Liver (tissue), 9 donors: Measurements from ENCODE around the gene RACGAP1. TPM values are rescaled to one million over a fixed set of nuclear protein-coding genes. Genes with fewer than 3 reads are reported as not detected.

Experiments
- DNase-seq: peaks from one replicate; pipeline ENCODE4 v3.0.0-alpha.2; 2017; ENCODE audit warnings: low spot score
- H3K27ac ChIP-seq, 2 donors: one replicate each; pipeline ENCODE4 v1.7.0; 2013; ENCODE audit warnings: inconsistent platforms in 2 of 2, low read length in 2 of 2, control low read depth in 1 of 2, low read depth in 1 of 2, mild to moderate bottlenecking in 1 of 2
- H3K27me3 ChIP-seq, 4 donors: one replicate each; pipeline versions ENCODE4 v1.6.1 to v1.7.0; 2013; ENCODE audit warnings: low read length in 3 of 4, inconsistent platforms in 1 of 4, mild to moderate bottlenecking in 1 of 4, moderate library complexity in 1 of 4; ENCODE audit not compliant: control insufficient read depth in 4 of 4, insufficient read depth in 4 of 4
- H3K36me3 ChIP-seq, 4 donors: one replicate each; pipeline versions ENCODE4 v1.6.1 to v1.7.0; 2013; ENCODE audit warnings: low read length in 3 of 4, mild to moderate bottlenecking in 3 of 4, low read depth in 1 of 4, moderate library complexity in 1 of 4; ENCODE audit not compliant: control insufficient read depth in 4 of 4, insufficient read depth in 3 of 4
- H3K4me1 ChIP-seq, 4 donors: one replicate each; pipeline versions ENCODE4 v1.6.1 to v1.7.0; 2013; ENCODE audit warnings: low read length in 3 of 4, mild to moderate bottlenecking in 3 of 4, moderate library complexity in 1 of 4; ENCODE audit not compliant: control insufficient read depth in 4 of 4, insufficient read depth in 4 of 4
- H3K4me3 ChIP-seq, 3 donors: one replicate each; pipeline versions ENCODE4 v1.6.1 to v1.7.0; 2013; ENCODE audit warnings: low read length in 3 of 3, control low read depth in 1 of 3, low read depth in 1 of 3, mild to moderate bottlenecking in 1 of 3
- H3K9ac ChIP-seq, 2 donors: one replicate each; pipeline ENCODE4 v1.7.0; 2013; ENCODE audit warnings: low read length in 2 of 2, mild to moderate bottlenecking in 2 of 2, moderate library complexity in 2 of 2, control low read depth in 1 of 2, low read depth in 1 of 2
- H3K9me3 ChIP-seq, 4 donors: one replicate each; pipeline versions ENCODE4 v1.6.1 to v1.7.0; 2013; ENCODE audit warnings: low read length in 3 of 4; ENCODE audit not compliant: control insufficient read depth in 4 of 4
- CTCF ChIP-seq: fragments of 150-350 bp; IDR thresholded peaks from 2 replicates; pipeline ENCODE4 v1.5.1; 2017; ENCODE audit warnings: improper control_type of control experiment, low read depth, low read length; ENCODE audit not compliant: missing input control
- EGR1 ChIP-seq, 2 donors: IDR thresholded peaks; 2 replicates each; pipeline ENCODE4 v1.6.1; 2016 to 2018; ENCODE audit warnings: antibody characterized with exemption in 2 of 2, low read depth in 2 of 2
- FOXA1 ChIP-seq: IDR thresholded peaks from 2 replicates; pipeline ENCODE4 v1.6.1; 2016; ENCODE audit warnings: antibody characterized with exemption
- FOXA2 ChIP-seq: IDR thresholded peaks from 2 replicates; pipeline ENCODE4 v1.6.1; 2016; ENCODE audit warnings: antibody characterized with exemption
- GABPA ChIP-seq, 2 donors: IDR thresholded peaks in 1 of 2; conservative IDR thresholded peaks in 1 of 2; 2 replicates each; pipeline ENCODE4 v1.6.1; 2016; ENCODE audit warnings: antibody characterized with exemption in 2 of 2, mild to moderate bottlenecking in 1 of 2, moderate library complexity in 1 of 2
- HNF4A ChIP-seq, 2 donors: conservative IDR thresholded peaks; 2 replicates each; pipeline ENCODE4 v1.6.1; 2016; ENCODE audit warnings: antibody characterized with exemption in 2 of 2, mild to moderate bottlenecking in 2 of 2
- HNF4G ChIP-seq: IDR thresholded peaks from 2 replicates; pipeline ENCODE4 v1.6.1; 2016; ENCODE audit warnings: antibody characterized with exemption
- JUND ChIP-seq, 2 donors: IDR thresholded peaks; 2 replicates each; pipeline ENCODE4 v1.6.1; 2016; ENCODE audit warnings: antibody characterized with exemption in 2 of 2
- MAX ChIP-seq: IDR thresholded peaks from 2 replicates; pipeline ENCODE4 v1.6.1; 2016; ENCODE audit warnings: antibody characterized with exemption
- NR2F2 ChIP-seq: IDR thresholded peaks from 2 replicates; pipeline ENCODE4 v1.6.1; 2016; ENCODE audit warnings: antibody characterized with exemption
- RAD21 ChIP-seq, 2 donors: IDR thresholded peaks; 2 replicates each; pipeline ENCODE4 v1.6.1; 2016; ENCODE audit warnings: antibody characterized with exemption in 2 of 2, mild to moderate bottlenecking in 2 of 2
- REST ChIP-seq: IDR thresholded peaks from 2 replicates; pipeline ENCODE4 v1.6.1; 2016; ENCODE audit warnings: antibody characterized with exemption, mild to moderate bottlenecking
- RXRA ChIP-seq, 2 donors: IDR thresholded peaks; 2 replicates each; pipeline ENCODE4 v1.6.1; 2017 to 2018; ENCODE audit warnings: antibody characterized with exemption in 2 of 2, mild to moderate bottlenecking in 1 of 2
- SP1 ChIP-seq: IDR thresholded peaks from 2 replicates; pipeline ENCODE4 v1.6.1; 2018; ENCODE audit warnings: antibody characterized with exemption, mild to moderate bottlenecking
- TAF1 ChIP-seq: conservative IDR thresholded peaks from 2 replicates; pipeline ENCODE4 v1.6.1; 2016; ENCODE audit warnings: antibody characterized with exemption, mild to moderate bottlenecking
- YY1 ChIP-seq: IDR thresholded peaks from 2 replicates; pipeline ENCODE4 v1.6.1; 2016; ENCODE audit warnings: antibody characterized with exemption, mild to moderate bottlenecking
- ZBTB33 ChIP-seq: IDR thresholded peaks from 2 replicates; pipeline ENCODE4 v1.6.1; 2016; ENCODE audit warnings: antibody characterized with exemption
- WGBS: extraction: QIAGEN DNeasy Blood & Tissue Kit; methylation state at CpG from one replicate; pipeline ENCODE4 v1.1.7; 2013; 5-methylcytosine and 5-hydroxymethylcytosine counted together
- polyA plus RNA-seq, 2 donors: library from polyadenylated mRNA; stranded (reverse) in 1 of 2; unstranded in 1 of 2; fragments of 200-250 nt in 1 of 2; fragments of >200 nt in 1 of 2; fragmentation: Nextera tagmentation in 1 of 2; extraction: Ambion mirVana in 1 of 2; gene quantifications; one replicate each; pipeline versions ENCODE4 v1.2.1 to v1.2.3, GENCODE V29; 2013 to 2015
- total RNA-seq, 2 donors: library from RNA; depleted of rRNA; stranded (reverse); fragments of >200 nt; gene quantifications; one replicate each; pipeline ENCODE4 v1.2.3, GENCODE V29; 2014
- TF ChIP-seq, protein P1 (sequence below): IDR thresholded peaks from 2 replicates; pipeline ENCODE4 v1.6.1; 2016; ENCODE audit warnings: antibody characterized with exemption
- donor health status: healthy.
- donor health status: healthy.
- donor health status: healthy.
- donor health status: healthy.
- donor health status: healthy.

RACGAP1 gene
- total and polyA plus RNA-seq, 4 donors: 1.0 to 38.3 (median 2.9) TPM

- peaks cover 2 to 18% (median 14%) of the 10 kb centered on the region in 4 donors for H3K4me1 ChIP-seq
- 8% methylated on average over 111 of the region's 111 CpGs for WGBS
- H3K27me3 ChIP-seq: peaks cover 0 to 5% (median 1%) of the 10 kb centered on the region in 4 donors
- H3K9ac ChIP-seq: no peak within 1 kb of the TSS
- H3K36me3 ChIP-seq: no peaks in the 10 kb centered on the region
- no peaks in the 10 kb centered on the region for H3K9me3 ChIP-seq
- no peak for DNase-seq
- no peak within 1 kb of the TSS for H3K27ac ChIP-seq
- H3K4me3 ChIP-seq: peak within 1 kb of the TSS in 1 of 3 donors; percentile 18
- TF ChIP-seq NR2F2: no peak
- no peak for TF ChIP-seq ZBTB33
- no peak for TF ChIP-seq REST
- no peak for TF ChIP-seq RXRA (IDR thresholded peaks at IDR 0.05)
- no peak for TF ChIP-seq HNF4G
- TF ChIP-seq YY1: no peak
- TF ChIP-seq, protein P1, sequence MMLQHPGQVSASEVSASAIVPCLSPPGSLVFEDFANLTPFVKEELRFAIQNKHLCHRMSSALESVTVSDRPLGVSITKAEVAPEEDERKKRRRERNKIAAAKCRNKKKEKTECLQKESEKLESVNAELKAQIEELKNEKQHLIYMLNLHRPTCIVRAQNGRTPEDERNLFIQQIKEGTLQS: no peak
- TF ChIP-seq RAD21 (IDR thresholded peaks at IDR 0.05): no peak
- TF ChIP-seq HNF4A (conservative IDR thresholded peaks at IDR 0.05): no peak
- TF ChIP-seq GABPA (IDR thresholded peaks at IDR 0.05 in 1 of 2, conservative IDR thresholded peaks at IDR 0.05 in 1 of 2): no peak
- TF ChIP-seq JUND (IDR thresholded peaks at IDR 0.05): no peak
- no peak for TF ChIP-seq EGR1 (IDR thresholded peaks at IDR 0.05; ENCODE audit: low read depth in 2 of 2)
- TF ChIP-seq FOXA1: no peak
- no peak for TF ChIP-seq FOXA2
- no peak for TF ChIP-seq CTCF
- TF ChIP-seq MAX: no peak
- TF ChIP-seq TAF1: no peak
- TF ChIP-seq SP1: no peak
These were observed 64.0 kb downstream of the RACGAP1 start, which contains the start of gene AQP5 for GRCh38 chr12:49961111-49961922. Gene AQP5, plus strand, starts transcription at chr12:49961872. Its CDS starts 146 bp downstream, at chr12:49962018.
